Bronchial epithelial cell (primary cell): ENCODE data around the gene EDN3. TPM values are rescaled to one million over a fixed set of nuclear protein-coding genes. Genes with fewer than 3 reads are reported as not detected.

Source experiments
- DNase-seq: peaks from one replicate; pipeline ENCODE4 v3.0.0-alpha.2; 2010; ENCODE audit warnings: low read depth
- FAIRE-seq: peaks from 2 replicates; lab custom pipeline; 2011; peaks lifted over from hg19 to GRCh38; lab: Jason Lieb, UNC
- H3K27me3 ChIP-seq: 2 replicates; pipeline ENCODE4 v1.5.1; 2011; ENCODE audit warnings: low read length; ENCODE audit not compliant: control insufficient read depth, insufficient read depth
- H3K36me3 ChIP-seq: 2 replicates; pipeline ENCODE4 v1.5.1; 2011; ENCODE audit warnings: low read length; ENCODE audit not compliant: control insufficient read depth, insufficient read depth
- H3K4me3 ChIP-seq: 2 replicates; pipeline ENCODE4 v1.5.1; 2011; ENCODE audit warnings: mild to moderate bottlenecking, low read depth, low read length, control low read depth
- total RNA-seq: library from RNA; depleted of rRNA; stranded (reverse); fragments of >200 nt; gene quantifications from 2 replicates; pipeline ENCODE4 v1.2.1, GENCODE V29; 2014
- TF ChIP-seq, protein P1 (sequence below): IDR thresholded peaks from 2 replicates; pipeline ENCODE4 v1.5.1; 2011; ENCODE audit warnings: mild to moderate bottlenecking, moderate library complexity, low read length, control low read depth, inconsistent platforms; ENCODE audit not compliant: insufficient read depth, severe bottlenecking

EDN3 gene
- total RNA-seq, 1 donor from 2014 or later: not detected

DNA sequence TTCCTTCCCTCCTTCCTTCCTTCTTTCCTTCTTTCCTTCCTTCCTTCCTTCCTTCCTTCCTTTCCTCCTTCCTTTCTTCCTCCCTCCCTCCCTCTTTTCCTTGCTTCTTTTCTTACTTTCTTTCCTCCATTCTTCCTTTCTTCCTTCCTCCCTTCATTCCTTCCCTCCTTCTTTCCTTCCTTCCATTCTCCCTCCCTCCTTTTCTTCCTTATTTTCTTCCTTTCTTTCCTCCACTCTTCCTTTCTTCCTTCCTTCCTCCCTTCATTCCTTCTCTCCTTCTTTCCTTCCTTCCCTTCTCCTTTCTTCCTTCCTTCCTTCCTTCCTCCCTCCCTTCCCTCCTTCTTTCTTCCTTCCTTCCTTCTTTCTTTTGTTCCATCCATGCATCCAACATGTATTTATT, 35.1 kb upstream of the EDN3 start:
- Histone ChIP-seq H3K27me3 (no peaks in the 10 kb centered on the region), H3K4me3 (no peak overlapping the region), H3K36me3 (no peaks in the 10 kb centered on the region)
- DNase-seq (no peak), FAIRE-seq (no peak)
- TF ChIP-seq, protein P1, sequence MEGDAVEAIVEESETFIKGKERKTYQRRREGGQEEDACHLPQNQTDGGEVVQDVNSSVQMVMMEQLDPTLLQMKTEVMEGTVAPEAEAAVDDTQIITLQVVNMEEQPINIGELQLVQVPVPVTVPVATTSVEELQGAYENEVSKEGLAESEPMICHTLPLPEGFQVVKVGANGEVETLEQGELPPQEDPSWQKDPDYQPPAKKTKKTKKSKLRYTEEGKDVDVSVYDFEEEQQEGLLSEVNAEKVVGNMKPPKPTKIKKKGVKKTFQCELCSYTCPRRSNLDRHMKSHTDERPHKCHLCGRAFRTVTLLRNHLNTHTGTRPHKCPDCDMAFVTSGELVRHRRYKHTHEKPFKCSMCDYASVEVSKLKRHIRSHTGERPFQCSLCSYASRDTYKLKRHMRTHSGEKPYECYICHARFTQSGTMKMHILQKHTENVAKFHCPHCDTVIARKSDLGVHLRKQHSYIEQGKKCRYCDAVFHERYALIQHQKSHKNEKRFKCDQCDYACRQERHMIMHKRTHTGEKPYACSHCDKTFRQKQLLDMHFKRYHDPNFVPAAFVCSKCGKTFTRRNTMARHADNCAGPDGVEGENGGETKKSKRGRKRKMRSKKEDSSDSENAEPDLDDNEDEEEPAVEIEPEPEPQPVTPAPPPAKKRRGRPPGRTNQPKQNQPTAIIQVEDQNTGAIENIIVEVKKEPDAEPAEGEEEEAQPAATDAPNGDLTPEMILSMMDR: no peak

DNA sequence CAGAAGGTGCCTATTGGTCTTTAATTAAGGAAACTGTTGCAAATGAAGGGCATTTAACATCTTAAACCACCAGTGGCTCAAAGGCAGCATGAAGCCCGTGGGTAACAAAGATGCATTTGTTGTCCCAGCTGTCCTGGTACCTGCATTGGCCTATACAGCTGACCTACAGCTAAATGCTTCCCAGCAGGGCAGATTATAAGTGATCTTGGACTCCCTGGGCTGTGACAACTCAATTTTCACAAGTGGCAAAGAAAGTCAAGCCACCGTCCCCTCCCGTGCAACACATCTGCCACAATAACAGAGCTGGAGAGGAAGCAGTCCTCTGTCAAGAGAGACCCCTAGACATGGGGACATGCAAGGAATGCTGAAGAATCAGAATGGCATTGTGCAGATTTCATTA, 31.5 kb upstream of the EDN3 start:
- no peaks in the 10 kb centered on the region for H3K27me3 ChIP-seq
- TF ChIP-seq, protein P1: no peak
- no peak for DNase-seq
- no peaks in the 10 kb centered on the region for H3K36me3 ChIP-seq
- H3K4me3 ChIP-seq: no peak overlapping the region
- no peak for FAIRE-seq

DNA sequence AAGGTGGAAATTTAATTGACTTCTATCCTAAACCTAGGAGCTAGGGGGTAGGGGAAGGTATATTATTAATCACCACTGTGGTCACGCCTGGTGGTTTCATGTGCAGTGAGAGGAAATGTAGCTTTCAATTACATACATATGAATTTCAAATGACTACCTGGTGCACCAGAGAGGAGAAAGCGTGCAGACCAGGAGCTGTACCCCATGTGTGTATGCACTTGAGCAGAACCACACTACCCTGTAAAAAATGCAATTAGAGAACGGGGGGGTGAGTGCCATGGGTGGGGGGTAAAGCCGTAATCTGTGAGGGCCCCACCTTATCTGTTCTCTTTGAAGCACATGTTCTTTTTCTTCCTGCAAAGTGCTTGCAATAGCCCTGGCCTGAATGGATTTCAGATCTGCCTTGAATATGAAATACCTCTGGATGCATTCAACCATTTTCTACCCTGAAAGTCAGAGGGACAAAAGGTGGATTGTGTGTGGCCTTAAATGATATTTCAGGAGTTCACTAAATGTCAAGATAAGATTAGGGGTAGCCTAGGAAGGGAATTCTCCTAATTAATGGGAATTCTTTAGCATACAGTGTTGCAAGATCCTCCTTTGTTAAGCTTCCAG, 30.9 kb upstream of the EDN3 start:
- FAIRE-seq (no peak), DNase-seq (no peak)
- Histone ChIP-seq H3K27me3 (no peaks in the 10 kb centered on the region), H3K36me3 (no peaks in the 10 kb centered on the region), H3K4me3 (no peak overlapping the region)
- TF ChIP-seq, protein P1: no peak

DNA sequence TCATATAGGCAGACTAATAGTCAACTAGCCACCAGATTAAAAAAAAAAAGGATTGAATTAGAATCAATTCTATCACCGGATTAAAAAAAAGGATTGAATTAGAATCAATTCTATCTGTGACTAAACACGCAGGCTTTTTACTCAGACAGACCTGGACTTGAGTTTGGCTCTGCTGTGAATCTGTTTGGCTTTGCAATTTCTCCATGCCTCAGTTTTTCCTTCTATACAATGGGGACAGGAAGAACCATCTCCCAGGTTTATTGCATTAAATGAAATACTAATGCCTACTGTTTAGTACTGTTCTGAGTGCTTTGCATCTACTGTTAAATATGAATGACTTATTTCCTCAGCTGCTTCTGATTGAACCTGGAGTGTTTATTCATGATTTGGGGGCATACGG, 30.0 kb upstream of the EDN3 start:
- FAIRE-seq (no peak), DNase-seq (no peak)
- TF ChIP-seq, protein P1: no peak
- no peak overlapping the region for H3K4me3 ChIP-seq
- no peaks in the 10 kb centered on the region for H3K27me3 ChIP-seq
- H3K36me3 ChIP-seq: no peaks in the 10 kb centered on the region

DNA sequence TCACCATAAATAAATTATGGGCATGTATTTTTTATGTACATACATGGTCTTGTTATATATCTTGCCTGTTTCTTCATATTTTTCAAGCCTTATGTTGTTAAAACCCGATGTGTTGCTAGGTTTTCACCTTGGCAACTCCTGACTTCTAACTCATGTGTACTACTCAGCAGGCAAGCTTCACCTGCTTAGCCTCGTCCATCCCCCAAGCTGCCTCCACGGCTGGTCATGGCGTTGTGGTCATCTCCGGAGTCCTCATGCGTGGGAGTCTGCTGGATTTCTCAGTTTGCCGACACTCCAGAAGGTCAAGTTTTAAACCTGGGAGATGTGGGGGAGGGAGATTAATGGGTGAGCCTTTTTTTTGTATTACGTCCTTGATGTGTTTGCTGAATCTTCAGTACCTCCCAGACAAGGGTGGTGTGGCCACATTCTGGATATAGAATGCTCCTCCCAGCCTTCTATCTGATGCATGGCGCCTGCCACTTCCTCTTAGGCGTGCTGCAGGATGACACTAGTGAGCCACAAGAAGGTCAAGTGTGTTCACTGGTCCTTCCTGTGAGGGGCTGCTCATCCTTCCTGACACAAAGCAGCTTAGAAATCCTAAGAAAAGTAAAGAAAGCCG, 26.6 kb upstream of the EDN3 start:
- Histone ChIP-seq H3K36me3 (no peaks in the 10 kb centered on the region), H3K4me3 (no peak overlapping the region), H3K27me3 (no peaks in the 10 kb centered on the region)
- TF ChIP-seq, protein P1: no peak
- DNase-seq (no peak), FAIRE-seq (no peak)
